ENCODE data around the gene RGS3.
"Not testable (repeated sequence)": the region's sequence is repeated elsewhere in the genome, so short reads cannot be mapped to it uniquely, and the experiment has no call there.

Gene RGS3

GRCh38 chr9:113532809-113533190 lies 69.3 kb downstream of the RGS3 start:
- no peak for DNase-seq

GRCh38 chr9:113533335-113534225 lies 70.1 kb downstream of the RGS3 start:
- no peak for DNase-seq

GRCh38 chr9:113535756-113536155 lies 72.2 kb downstream of the RGS3 start:
- DNase-seq: no peak

GRCh38 chr9:113536166-113536482 lies 72.6 kb downstream of the RGS3 start:
- no peak for DNase-seq

GRCh38 chr9:113536483-113537228 lies 73.1 kb downstream of the RGS3 start:
- no peak for DNase-seq

GRCh38 chr9:113537229-113537810 lies 73.8 kb downstream of the RGS3 start:
- no peak for DNase-seq

- no peak for DNase-seq
Observed at GRCh38 chr9:113538131-113538530, 74.6 kb downstream of the RGS3 start.

- no peak for DNase-seq
Observed at GRCh38 chr9:113538701-113539430, 75.3 kb downstream of the RGS3 start.

GRCh38 chr9:113540466-113540865 lies 76.9 kb downstream of the RGS3 start:
- no peak for DNase-seq

GRCh38 chr9:113541019-113541900 lies 77.7 kb downstream of the RGS3 start:
- DNase-seq: no peak

GRCh38 chr9:113542006-113542405 lies 78.5 kb downstream of the RGS3 start:
- no peak for DNase-seq

- no peak for DNase-seq
Observed at GRCh38 chr9:113542741-113543140, 79.2 kb downstream of the RGS3 start.

- DNase-seq: no peak
Observed at GRCh38 chr9:113543296-113543981, 79.9 kb downstream of the RGS3 start.

- no peak for DNase-seq
Observed at GRCh38 chr9:113543982-113544303, 80.4 kb downstream of the RGS3 start.

- DNase-seq: no peak
Observed at GRCh38 chr9:113545068-113545467, 81.5 kb downstream of the RGS3 start.

GRCh38 chr9:113546566-113546965 lies 83.0 kb downstream of the RGS3 start:
- DNase-seq: no peak

GRCh38 chr9:113547501-113547900 lies 84.0 kb downstream of the RGS3 start:
- DNase-seq: no peak

- no peak for DNase-seq
Observed at GRCh38 chr9:113548221-113549041, 84.9 kb downstream of the RGS3 start.

- DNase-seq: not testable (repeated sequence)
Observed at GRCh38 chr9:113549892-113550291, 86.4 kb downstream of the RGS3 start.

GRCh38 chr9:113556877-113557593 lies 93.5 kb downstream of the RGS3 start:
- no peak for DNase-seq
